NOMO-1 treated with DMSO at 0.1 percent for 48 hours (cell line): ENCODE data around the gene NDUFA11.
"Not testable (repeated sequence)": the region's sequence is repeated elsewhere in the genome, so short reads cannot be mapped to it uniquely, and the experiment has no call there.

Experiments
- DNase-seq: peaks from one replicate; lab custom pipeline; 2025; ENCODE audit not compliant: unreplicated experiment; lab: John Stamatoyannopoulos, UW

NDUFA11 gene

GRCh38 chr19:5857203-5858081, 46.1 kb downstream of the NDUFA11 start:
- DNase-seq = no peak

GRCh38 chr19:5855151-5855550, 48.4 kb downstream of the NDUFA11 start:
- DNase-seq = not testable (repeated sequence)

- DNase-seq = not testable (repeated sequence)
Observed at GRCh38 chr19:5854121-5854520, 49.5 kb downstream of the NDUFA11 start.

- DNase-seq = no peak
Observed at GRCh38 chr19:5851302-5851701, 52.3 kb downstream of the NDUFA11 start, which contains the start of gene FUT3. TSS of gene FUT3 (minus strand) at chr19:5851449.

- no peak for DNase-seq
Observed at GRCh38 chr19:5850743-5851293, 52.8 kb downstream of the NDUFA11 start.

- DNase-seq = no peak
Observed at GRCh38 chr19:5850189-5850588, 53.4 kb downstream of the NDUFA11 start.

GRCh38 chr19:5848621-5849020, 55.0 kb downstream of the NDUFA11 start:
- not testable (repeated sequence) for DNase-seq

GRCh38 chr19:5847846-5848245, 55.7 kb downstream of the NDUFA11 start:
- DNase-seq = not testable (repeated sequence)
